H7 (cell line): ENCODE data around the gene LAYN. TPM values are rescaled to one million over a fixed set of nuclear protein-coding genes. Genes with fewer than 3 reads are reported as not detected.

Experiments
- DNase-seq: peaks from one replicate; pipeline ENCODE4 v3.0.0; 2012
- H3K27me3 ChIP-seq: 2 replicates; pipeline ENCODE4 v1.6.0; 2011; ENCODE audit warnings: mild to moderate bottlenecking, low read length; ENCODE audit not compliant: control insufficient read depth, insufficient read depth
- H3K36me3 ChIP-seq: replicated peaks from 2 replicates; pipeline ENCODE4 v1.5.1; 2011; ENCODE audit warnings: low read length; ENCODE audit not compliant: control insufficient read depth, insufficient read depth
- H3K4me3 ChIP-seq: 2 replicates; pipeline ENCODE4 v1.5.1; 2011; ENCODE audit warnings: low read depth, mild to moderate bottlenecking, control low read depth, low read length, moderate library complexity; ENCODE audit not compliant: insufficient read depth
- total RNA-seq: library from RNA; depleted of rRNA; stranded (reverse); fragments of >200 nt; shearing (Covaris generic); gene quantifications from 2 replicates; pipeline ENCODE4 v1.2.3, GENCODE V29; 2014; rRNA removed

The LAYN gene
- total RNA-seq, 1 experiment from 2014 or later = 1.2 TPM

GRCh38 chr11:111604392-111605009, 64.0 kb downstream of the LAYN start:
- Histone ChIP-seq H3K36me3 (no peaks in the 10 kb centered on the region), H3K4me3 (no peak overlapping the region), H3K27me3 (peaks cover 13% of the 10 kb centered on the region)
- peak; percentile 51 for DNase-seq

- no peak for DNase-seq
- Histone ChIP-seq H3K36me3 (no peaks in the 10 kb centered on the region), H3K27me3 (peaks cover 11% of the 10 kb centered on the region), H3K4me3 (no peak overlapping the region)
Measured at GRCh38 chr11:111605681-111606080, 65.2 kb downstream of the LAYN start.

GRCh38 chr11:111606986-111607385, 66.5 kb downstream of the LAYN start:
- Histone ChIP-seq H3K36me3 (no peaks in the 10 kb centered on the region), H3K4me3 (no peak overlapping the region), H3K27me3 (peaks cover 4% of the 10 kb centered on the region; the same call in 1 of the 2 replicates)
- no peak for DNase-seq

- no peaks in the 10 kb centered on the region for H3K36me3 ChIP-seq
- no peak for DNase-seq
- H3K4me3 ChIP-seq = no peak overlapping the region
- H3K27me3 ChIP-seq = peaks cover 4% of the 10 kb centered on the region; the same call in 1 of the 2 replicates
Measured at GRCh38 chr11:111607751-111608150, 67.2 kb downstream of the LAYN start.

Other genes starting within 250 kb of the LAYN start
- gene POU2AF3, start 242.2 kb upstream of the LAYN start, total RNA-seq = 0.87 and 1.0 TPM in 2 replicates
- gene POU2AF1, start 161.4 kb upstream of the LAYN start, total RNA-seq = not detected in 2 replicates
- gene BTG4, start 28.3 kb upstream of the LAYN start, total RNA-seq = not detected in 2 replicates
- not detected in 2 replicates for gene HOATZ, start 25.9 kb upstream of the LAYN start, total RNA-seq
- 5.5 and 7.3 TPM in 2 replicates for gene SIK2, start 61.7 kb downstream of the LAYN start, total RNA-seq
- 58.9 and 59.6 TPM in 2 replicates for gene PPP2R1B, start 225.7 kb downstream of the LAYN start, total RNA-seq